WERI-Rb-1 (cell line): Measurements from ENCODE around the gene ROR2.

Source experiments
- DNase-seq: peaks from one replicate; pipeline ENCODE4 v3.0.0-alpha.2; 2020
- H3K27ac ChIP-seq: fragments of 250-450 bp; sonication (Bioruptor Pico); 2 replicates; pipeline ENCODE4 v1.5.1; 2020; ENCODE audit warnings: mild to moderate bottlenecking, moderate library complexity
- H3K27me3 ChIP-seq: fragments of 250-450 bp; sonication (Bioruptor Pico); 2 replicates; pipeline ENCODE4 v1.5.1; 2021; ENCODE audit warnings: mild to moderate bottlenecking, low read depth, moderate library complexity; ENCODE audit not compliant: insufficient read depth, severe bottlenecking
- H3K36me3 ChIP-seq: fragments of 250-450 bp; sonication (Bioruptor Pico); 2 replicates; pipeline ENCODE4 v1.5.1; 2020; ENCODE audit warnings: mild to moderate bottlenecking, moderate library complexity
- H3K4me3 ChIP-seq: 2 replicates; pipeline ENCODE4 v1.5.1; 2011; ENCODE audit warnings: low read depth, mild to moderate bottlenecking, control low read depth, low read length
- H3K9me3 ChIP-seq: fragments of 250-450 bp; sonication (Bioruptor Pico); 2 replicates; pipeline ENCODE4 v1.5.1; 2021; ENCODE audit warnings: mild to moderate bottlenecking, moderate library complexity; ENCODE audit not compliant: severe bottlenecking
- CTCF ChIP-seq: IDR thresholded peaks from 2 replicates; pipeline ENCODE4 v1.5.1; 2011; ENCODE audit warnings: low read depth, mild to moderate bottlenecking, control low read depth, inconsistent platforms, low read length

Gene ROR2

GRCh38 chr9:91953718-91954117 lies 3.7 kb upstream of the ROR2 start:
- no peaks in the 10 kb centered on the region for H3K9me3 ChIP-seq
- TF ChIP-seq CTCF = no peak
- H3K27ac ChIP-seq = no peak overlapping the region
- H3K4me3 ChIP-seq = no peak overlapping the region
- H3K36me3 ChIP-seq = no peaks in the 10 kb centered on the region
- H3K27me3 ChIP-seq = no peaks in the 10 kb centered on the region
- no peak for DNase-seq

- TF ChIP-seq CTCF = no peak
- H3K9me3 ChIP-seq = no peaks in the 10 kb centered on the region
- H3K4me3 ChIP-seq = no peak overlapping the region
- DNase-seq = no peak
- no peak overlapping the region for H3K27ac ChIP-seq
- H3K27me3 ChIP-seq = no peaks in the 10 kb centered on the region
- no peaks in the 10 kb centered on the region for H3K36me3 ChIP-seq
These were observed 2.0 kb upstream of the ROR2 start for GRCh38 chr9:91951944-91952520.

- H3K4me3 ChIP-seq = peak overlapping the region; percentile 92
- no peaks in the 10 kb centered on the region for H3K36me3 ChIP-seq
- H3K9me3 ChIP-seq = no peaks in the 10 kb centered on the region
- H3K27ac ChIP-seq = peak overlapping the region; percentile 78
- no peak for TF ChIP-seq CTCF
- peak; percentile 23 for DNase-seq
- no peaks in the 10 kb centered on the region for H3K27me3 ChIP-seq
These were observed 559 bp downstream of the ROR2 start for GRCh38 chr9:91949392-91949945.

- no peaks in the 10 kb centered on the region for H3K27me3 ChIP-seq
- DNase-seq = peak; percentile 75
- H3K4me3 ChIP-seq = peak overlapping the region; percentile 92
- TF ChIP-seq CTCF = no peak
- peak overlapping the region; percentile 78 for H3K27ac ChIP-seq
- no peaks in the 10 kb centered on the region for H3K36me3 ChIP-seq
- H3K9me3 ChIP-seq = no peaks in the 10 kb centered on the region
These were observed 1.2 kb downstream of the ROR2 start for GRCh38 chr9:91948597-91949391.

- Histone ChIP-seq H3K27me3 (no peaks in the 10 kb centered on the region), H3K36me3 (no peaks in the 10 kb centered on the region), H3K27ac (peak overlapping the region; percentile 78), H3K9me3 (no peaks in the 10 kb centered on the region), H3K4me3 (peak overlapping the region; percentile 92)
- no peak for TF ChIP-seq CTCF
- peak; percentile 50 for DNase-seq
These were observed 1.9 kb downstream of the ROR2 start for GRCh38 chr9:91948101-91948596.
